Erythroblast (primary cell): ENCODE results near the gene R3HDM2.
A peak's percentile ranks its signal among the peaks of the same experiment; 100 is the strongest.
"Not testable (repeated sequence)": the region's sequence is repeated elsewhere in the genome, so short reads cannot be mapped to it uniquely, and the experiment has no call there.

Experiments
- DNase-seq, 2 experiments: peaks; one replicate each; lab custom pipeline; 2025; lab: John Stamatoyannopoulos, UW
- GATA1 ChIP-seq: IDR thresholded peaks from 2 replicates; pipeline ENCODE4 v1.6.1; 2011; ENCODE audit warnings: low read depth, mild to moderate bottlenecking, control low read depth, low read length, moderate library complexity
- POLR2A ChIP-seq: IDR thresholded peaks from 2 replicates; pipeline ENCODE4 v1.6.1; 2011; ENCODE audit warnings: mild to moderate bottlenecking, low read length

The R3HDM2 gene

GRCh38 chr12:57377103-57377840, 53.6 kb downstream of the R3HDM2 start:
- DNase-seq = peak; percentile 90 to 94
- TF ChIP-seq GATA1 (no peak), POLR2A (no peak)

- DNase-seq = no peak
These were observed 58.6 kb downstream of the R3HDM2 start for GRCh38 chr12:57372233-57372632.

DNA sequence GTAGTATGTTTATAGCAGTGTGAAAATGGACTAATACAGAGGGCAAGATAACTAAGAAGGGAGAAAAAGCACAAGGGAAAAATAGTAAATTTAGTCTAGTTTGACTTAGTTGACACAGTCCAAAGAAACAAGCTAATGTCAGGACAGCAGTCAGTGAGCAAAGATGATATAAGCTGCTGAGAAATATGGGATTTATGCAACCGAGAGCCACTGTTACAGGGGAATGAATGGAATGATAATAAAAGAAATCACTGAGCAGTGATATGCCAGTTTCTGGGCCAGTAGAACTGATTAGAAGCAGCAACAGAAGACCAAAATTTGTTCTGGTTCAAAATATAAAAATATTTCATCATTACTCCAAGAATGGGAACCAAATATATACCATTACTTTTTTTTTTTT, 60.1 kb downstream of the R3HDM2 start:
- DNase-seq = no peak
- no peak for TF ChIP-seq POLR2A
- no peak for TF ChIP-seq GATA1

More at GRCh38 chr12:57372233-57372632, 58.6 kb downstream of the R3HDM2 start:
- no peak for TF ChIP-seq POLR2A
- TF ChIP-seq GATA1 = no peak

DNA sequence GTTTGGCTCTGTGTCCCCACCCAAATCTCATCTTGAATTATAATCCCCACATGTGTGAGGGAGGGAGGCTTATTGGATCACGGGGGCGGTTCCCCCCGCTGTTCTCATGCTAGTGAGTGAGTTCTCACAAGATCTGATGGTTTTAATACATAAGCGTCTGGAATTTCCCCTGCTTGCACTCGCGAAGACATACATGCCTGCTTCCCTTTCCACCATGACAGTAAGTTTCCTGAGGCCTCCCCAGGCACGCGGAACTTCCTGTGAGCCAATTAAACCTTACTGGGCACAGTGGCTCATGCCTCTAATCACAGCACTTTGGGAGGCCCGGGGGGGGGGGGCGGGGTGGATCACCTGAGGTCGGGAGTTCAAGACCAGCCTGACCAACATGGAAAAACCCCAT, 60.8 kb downstream of the R3HDM2 start:
- TF ChIP-seq POLR2A (no peak), GATA1 (no peak)
- no peak for DNase-seq

DNA sequence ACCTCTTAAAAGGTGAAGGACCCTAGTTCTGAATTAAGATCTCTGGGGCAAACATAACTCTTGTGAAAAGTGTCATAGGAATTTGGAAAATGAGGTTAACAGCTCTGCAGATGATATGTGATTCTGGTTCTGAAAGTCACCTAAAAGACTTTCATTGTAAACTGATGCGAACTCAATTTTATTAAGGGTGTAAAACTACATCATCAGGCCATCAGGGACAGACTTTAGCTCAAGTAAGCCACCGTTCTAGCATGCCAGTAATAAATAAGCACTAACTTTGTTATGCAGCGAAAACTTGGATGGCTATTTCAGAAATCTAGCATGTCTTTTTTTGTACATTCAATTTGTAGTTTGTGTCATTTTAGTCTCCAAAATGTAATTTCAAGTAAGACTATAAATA, 61.6 kb downstream of the R3HDM2 start:
- no peak for DNase-seq
- TF ChIP-seq GATA1 (no peak), POLR2A (no peak)

GRCh38 chr12:57368349-57369095, 62.3 kb downstream of the R3HDM2 start:
- TF ChIP-seq GATA1 (no peak), POLR2A (no peak)
- DNase-seq = no peak

DNA sequence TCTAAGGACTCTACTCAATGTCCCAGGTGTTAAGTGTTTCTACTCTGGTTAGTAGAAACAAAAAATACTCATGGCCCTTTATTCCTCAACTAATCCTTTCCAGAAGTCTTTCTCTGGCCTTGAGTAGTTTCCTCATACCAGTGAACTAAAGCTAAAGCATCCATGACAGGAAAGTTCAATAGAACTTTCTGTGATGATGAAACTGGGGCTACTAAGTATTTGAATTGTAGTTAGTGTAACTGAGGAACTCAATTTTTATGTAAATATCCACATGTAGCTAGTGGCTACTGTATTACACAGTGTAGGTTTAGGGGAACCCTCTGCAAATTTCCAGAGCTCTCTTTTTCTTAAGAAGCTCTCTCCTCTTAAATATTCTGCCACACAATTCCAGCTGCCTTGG, 63.7 kb downstream of the R3HDM2 start:
- TF ChIP-seq POLR2A = no peak

DNA sequence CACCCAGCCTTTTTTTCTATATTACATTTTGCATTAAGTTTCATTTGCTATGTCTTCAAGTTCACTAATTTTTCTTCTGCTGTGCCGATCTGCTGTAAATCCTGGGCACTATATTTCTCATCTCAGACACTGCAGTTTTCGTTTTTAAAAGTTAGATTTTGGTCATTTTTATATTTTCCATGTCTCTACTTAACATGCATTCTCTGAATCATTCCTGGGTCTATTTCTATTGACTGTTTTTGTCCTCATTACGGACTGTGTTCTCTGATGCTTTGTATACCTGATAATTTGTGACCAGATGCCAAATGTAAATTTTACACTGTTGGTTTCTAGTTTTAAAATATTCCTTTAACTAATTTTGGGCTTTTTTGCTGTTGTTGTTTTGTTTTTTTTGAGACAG, 64.5 kb downstream of the R3HDM2 start:
- no peak for DNase-seq
- no peak for TF ChIP-seq POLR2A
- TF ChIP-seq GATA1 = no peak

More for the DNA sequence above, 63.7 kb downstream of the R3HDM2 start:
- no peak for DNase-seq

DNA sequence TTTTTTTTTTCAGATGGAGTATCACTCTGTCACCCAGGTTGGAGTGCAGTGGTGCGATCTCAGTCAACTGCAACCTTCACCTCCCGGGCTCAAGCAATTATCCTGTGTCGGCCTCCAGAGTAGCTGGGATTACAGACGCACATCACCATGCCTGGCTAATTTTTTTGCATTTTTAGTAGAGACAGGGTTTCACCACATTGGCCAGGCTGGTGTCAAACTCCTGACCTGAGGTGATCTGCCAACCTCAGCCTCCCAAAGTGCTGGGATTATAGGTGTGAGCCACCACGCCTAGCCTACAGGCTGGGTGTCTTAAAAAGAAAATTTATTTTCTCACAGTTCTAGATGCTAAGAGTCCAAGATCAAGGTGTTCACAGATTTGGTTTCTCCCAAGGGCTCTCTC, 66.7 kb downstream of the R3HDM2 start:
- not testable (repeated sequence) for DNase-seq

- TF ChIP-seq POLR2A (no peak), GATA1 (no peak)
- DNase-seq = no peak
These were observed 70.4 kb downstream of the R3HDM2 start for GRCh38 chr12:57360468-57360867.

DNA sequence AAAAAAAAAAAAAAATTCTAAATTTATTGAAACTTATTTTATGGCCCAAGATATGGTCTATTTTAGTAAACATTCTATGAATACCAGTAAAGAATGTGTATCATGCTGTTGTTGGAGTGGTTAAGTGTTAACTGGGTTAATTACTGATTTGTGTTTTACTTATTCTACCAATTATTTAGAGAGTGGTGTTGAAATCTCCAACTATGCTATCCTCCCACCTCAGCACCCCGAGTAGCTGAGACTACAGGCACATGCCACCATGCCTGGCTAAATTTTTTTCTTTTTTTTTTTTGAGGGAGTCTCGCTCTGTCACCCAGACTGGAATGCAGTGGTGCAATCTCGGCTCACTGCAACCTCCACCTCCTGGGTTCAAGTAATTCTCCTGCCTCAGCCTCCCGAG, 72.2 kb downstream of the R3HDM2 start:
- no peak for DNase-seq
- TF ChIP-seq GATA1 (no peak), POLR2A (no peak)

- TF ChIP-seq POLR2A (no peak), GATA1 (no peak)
- no peak for DNase-seq
These were observed 75.1 kb downstream of the R3HDM2 start for GRCh38 chr12:57355734-57356133.

DNA sequence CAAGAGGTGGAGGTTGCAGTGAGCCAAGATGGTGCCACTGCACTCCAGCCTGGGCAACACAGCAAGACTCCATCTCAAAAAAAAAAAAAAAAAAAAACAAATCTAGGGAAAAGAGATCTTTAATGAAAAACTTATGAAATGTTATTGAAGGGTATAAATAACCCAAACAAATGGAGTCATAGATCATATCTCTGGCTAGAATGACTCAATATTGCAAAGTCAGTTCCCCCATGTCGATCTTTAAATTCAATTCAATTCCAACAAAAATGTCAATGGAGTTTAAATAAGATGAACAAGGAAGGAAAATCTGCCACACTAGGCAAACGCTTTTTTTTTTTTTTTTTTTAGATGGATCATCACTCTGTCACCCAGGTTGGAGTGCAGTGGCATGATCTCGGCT, 78.7 kb downstream of the R3HDM2 start:
- TF ChIP-seq POLR2A = no peak
- peak in 1 of 2 experiments; percentile 6 for DNase-seq

DNA sequence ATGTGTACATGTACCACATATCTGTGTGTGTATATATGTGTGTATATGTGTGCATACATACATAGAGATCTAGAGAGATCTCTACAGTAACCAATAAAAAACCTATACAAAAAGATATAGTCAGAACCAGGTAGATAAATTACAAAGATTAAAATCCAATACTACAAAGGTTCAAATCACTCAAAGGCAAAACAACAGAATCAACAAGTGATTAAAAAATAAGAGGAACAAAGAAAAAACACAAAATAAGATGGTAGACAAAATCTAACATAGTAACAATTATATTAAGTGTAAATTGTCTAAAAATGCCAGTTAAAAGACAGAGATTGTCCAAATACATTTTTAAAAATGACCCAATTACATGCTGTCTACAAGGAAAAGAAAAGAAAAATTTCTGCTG, 83.6 kb downstream of the R3HDM2 start:
- no peak for DNase-seq
- TF ChIP-seq GATA1 (no peak), POLR2A (no peak)
